Small intestine (tissue), 7 donors: ENCODE measurements around the gene SORBS1. TPM values are rescaled to one million over a fixed set of nuclear protein-coding genes. Genes with fewer than 3 reads are reported as not detected.

Experiments
- DNase-seq, 2 donors: peaks; one replicate each; pipeline versions ENCODE4 v3.0.0 to v3.0.0-alpha.2; 2013
- FAIRE-seq: peaks from 2 replicates; lab custom pipeline; 2012; peaks lifted over from hg19 to GRCh38; lab: Jason Lieb, UNC
- H3K27ac ChIP-seq, 3 donors: one replicate each; pipeline ENCODE4 v1.5.1; 2013; ENCODE audit warnings: low read length in 2 of 3, mild to moderate bottlenecking in 2 of 3, control low read depth in 1 of 3, inconsistent platforms in 1 of 3, low read depth in 1 of 3, moderate library complexity in 1 of 3
- H3K27me3 ChIP-seq, 3 donors: one replicate each; pipeline ENCODE4 v1.6.1; 2013; ENCODE audit warnings: low read length in 3 of 3, inconsistent platforms in 1 of 3; ENCODE audit not compliant: control insufficient read depth in 3 of 3, insufficient read depth in 3 of 3
- H3K36me3 ChIP-seq, 3 donors: one replicate each; pipeline ENCODE4 v1.6.1; 2013; ENCODE audit warnings: low read length in 3 of 3, inconsistent platforms in 1 of 3, low read depth in 1 of 3, mild to moderate bottlenecking in 1 of 3, moderate library complexity in 1 of 3; ENCODE audit not compliant: control insufficient read depth in 3 of 3, insufficient read depth in 2 of 3
- H3K4me1 ChIP-seq, 3 donors: one replicate each; pipeline ENCODE4 v1.6.1; 2013; ENCODE audit warnings: low read length in 2 of 3, inconsistent platforms in 1 of 3, low read depth in 1 of 3, mild to moderate bottlenecking in 1 of 3, moderate library complexity in 1 of 3; ENCODE audit not compliant: control insufficient read depth in 3 of 3, insufficient read depth in 2 of 3
- H3K4me3 ChIP-seq, 3 donors: one replicate each; pipeline ENCODE4 v1.5.1; 2013; ENCODE audit warnings: low read length in 3 of 3, control low read depth in 1 of 3, inconsistent platforms in 1 of 3, low read depth in 1 of 3, mild to moderate bottlenecking in 1 of 3, moderate library complexity in 1 of 3
- H3K9me3 ChIP-seq, 2 donors: one replicate each; pipeline ENCODE4 v1.6.1; 2013; ENCODE audit warnings: low read depth in 1 of 2, low read length in 1 of 2; ENCODE audit not compliant: control insufficient read depth in 2 of 2, insufficient read depth in 1 of 2
- WGBS, 3 donors: extraction: QIAGEN DNeasy Blood & Tissue Kit; methylation state at CpG; one replicate each; pipeline ENCODE4 v1.1.7; 2013; 5-methylcytosine and 5-hydroxymethylcytosine counted together
- polyA plus RNA-seq, 4 donors: library from polyadenylated mRNA; stranded (reverse) in 3 of 4; unstranded in 1 of 4; fragments of 200-250 nt in 3 of 4; fragments of 120-200 nt in 1 of 4; gene quantifications; one replicate each; pipeline versions ENCODE4 v1.2.1 to v1.2.3, GENCODE V29; 2013
- donor health status: healthy with polysubstance abuse.
- donor health status: control.
- donor health status: control.
- donor health status: Bipolar disorder and iron deficiency.
- donor health status: healthy.

SORBS1 gene
- polyA plus RNA-seq, 4 donors: 4.9 to 35.5 (median 20.1) TPM

- 42 to 65% (median 53%) methylated on average over 2 of the region's 2 CpGs for WGBS, 3 donors
Measured at GRCh38 chr10:95513941-95514392, 47.2 kb downstream of the SORBS1 start.

GRCh38 chr10:95513008-95513589, 48.1 kb downstream of the SORBS1 start:
- DNase-seq: peak; percentile 32 to 41
- peaks cover 0 to 5% (median 0%) of the 10 kb centered on the region in 3 donors for H3K36me3 ChIP-seq
- H3K4me3 ChIP-seq: no peak overlapping the region
- no peaks in the 10 kb centered on the region for H3K27me3 ChIP-seq
- H3K4me1 ChIP-seq: peaks cover 0 to 35% (median 4%) of the 10 kb centered on the region in 3 donors
- H3K9me3 ChIP-seq: no peaks in the 10 kb centered on the region
- FAIRE-seq: no peak
- H3K27ac ChIP-seq: peak overlapping the region in 1 of 3 donors; percentile 24
- 62 to 75% (median 75%) methylated on average over 11 of the region's 11 CpGs for WGBS, 3 donors

More at GRCh38 chr10:95513941-95514392, 47.2 kb downstream of the SORBS1 start:
- DNase-seq: no peak
- H3K27ac ChIP-seq: peak overlapping the region in 1 of 3 donors; percentile 51
- no peaks in the 10 kb centered on the region for H3K27me3 ChIP-seq
- H3K4me1 ChIP-seq: peaks cover 0 to 36% (median 1%) of the 10 kb centered on the region in 3 donors
- H3K36me3 ChIP-seq: peaks cover 0 to 5% (median 0%) of the 10 kb centered on the region in 3 donors
- no peaks in the 10 kb centered on the region for H3K9me3 ChIP-seq
- no peak for FAIRE-seq
- no peak overlapping the region for H3K4me3 ChIP-seq

- Histone ChIP-seq H3K4me1 (peaks cover 0 to 27% (median 4%) of the 10 kb centered on the region in 3 donors), H3K27ac (peak overlapping the region in 1 of 3 donors; percentile 11), H3K27me3 (no peaks in the 10 kb centered on the region), H3K9me3 (no peaks in the 10 kb centered on the region), H3K36me3 (peaks cover 0 to 3% (median 0%) of the 10 kb centered on the region in 3 donors), H3K4me3 (no peak overlapping the region)
- WGBS, 3 donors: 70 to 80% (median 77%) methylated on average over 6 of the region's 6 CpGs
- DNase-seq (no peak), FAIRE-seq (no peak)
Measured at GRCh38 chr10:95511314-95511713, 49.9 kb downstream of the SORBS1 start.

- 64 to 80% (median 68%) methylated on average over 1 of the region's 1 CpG for WGBS, 3 donors
- H3K4me3 ChIP-seq: no peak overlapping the region
- H3K27ac ChIP-seq: peak overlapping the region in 2 of 3 donors; percentile 72 to 85
- H3K27me3 ChIP-seq: no peaks in the 10 kb centered on the region
- peaks cover 0 to 27% (median 6%) of the 10 kb centered on the region in 3 donors for H3K4me1 ChIP-seq
- FAIRE-seq: no peak
- no peak for DNase-seq
- no peaks in the 10 kb centered on the region for H3K9me3 ChIP-seq
- H3K36me3 ChIP-seq: no peaks in the 10 kb centered on the region
Measured at GRCh38 chr10:95509251-95509650, 51.9 kb downstream of the SORBS1 start.

GRCh38 chr10:95508730-95509129, 52.4 kb downstream of the SORBS1 start:
- Histone ChIP-seq H3K4me3 (no peak overlapping the region), H3K27ac (peak overlapping the region in 2 of 3 donors; percentile 76 to 85), H3K9me3 (no peaks in the 10 kb centered on the region), H3K4me1 (peaks cover 0 to 26% (median 6%) of the 10 kb centered on the region in 3 donors), H3K27me3 (no peaks in the 10 kb centered on the region), H3K36me3 (no peaks in the 10 kb centered on the region)
- no peak for FAIRE-seq
- peak; percentile 78 to 84 for DNase-seq
- 17 to 38% (median 19%) methylated on average over 3 of the region's 3 CpGs for WGBS, 3 donors

- Histone ChIP-seq H3K27me3 (no peaks in the 10 kb centered on the region), H3K9me3 (no peaks in the 10 kb centered on the region), H3K36me3 (no peaks in the 10 kb centered on the region), H3K4me1 (peaks cover 0 to 39% (median 6%) of the 10 kb centered on the region in 3 donors), H3K4me3 (no peak overlapping the region), H3K27ac (peak overlapping the region in 1 of 3 donors; percentile 1)
- no peak for FAIRE-seq
- 57 to 67% (median 62%) methylated on average over 2 of the region's 2 CpGs for WGBS, 3 donors
- no peak for DNase-seq
Measured at GRCh38 chr10:95506056-95506737, 55.0 kb downstream of the SORBS1 start.

GRCh38 chr10:95505641-95506040, 55.5 kb downstream of the SORBS1 start:
- no peak for FAIRE-seq
- 76 to 87% (median 76%) methylated on average over 3 of the region's 3 CpGs for WGBS, 3 donors
- no peak overlapping the region for H3K27ac ChIP-seq
- H3K4me3 ChIP-seq: no peak overlapping the region
- H3K4me1 ChIP-seq: peaks cover 0 to 42% (median 6%) of the 10 kb centered on the region in 3 donors
- H3K36me3 ChIP-seq: peaks cover 0 to 3% (median 0%) of the 10 kb centered on the region in 3 donors
- no peaks in the 10 kb centered on the region for H3K27me3 ChIP-seq
- no peak for DNase-seq
- H3K9me3 ChIP-seq: no peaks in the 10 kb centered on the region

GRCh38 chr10:95505084-95505610, 56.0 kb downstream of the SORBS1 start:
- Histone ChIP-seq H3K9me3 (no peaks in the 10 kb centered on the region), H3K27me3 (no peaks in the 10 kb centered on the region), H3K4me3 (no peak overlapping the region), H3K36me3 (peaks cover 0 to 3% (median 0%) of the 10 kb centered on the region in 3 donors), H3K27ac (no peak overlapping the region), H3K4me1 (peaks cover 0 to 42% (median 6%) of the 10 kb centered on the region in 3 donors)
- FAIRE-seq: no peak
- no peak for DNase-seq
- WGBS, 3 donors: 55 to 65% (median 55%) methylated on average over 5 of the region's 5 CpGs
